GM18502 (cell line): Measurements from ENCODE around the gene ANXA10.
"Not testable (repeated sequence)": the region's sequence is repeated elsewhere in the genome, so short reads cannot be mapped to it uniquely, and the experiment has no call there.

Experiments used
- ATAC-seq: cut with Tn5 transposase; IDR thresholded peaks from one replicate; pipeline ENCODE4 v1.9.1; 2021; ENCODE audit warnings: mild to moderate bottlenecking; ENCODE audit not compliant: unreplicated experiment, poor library complexity

The ANXA10 gene

DNA sequence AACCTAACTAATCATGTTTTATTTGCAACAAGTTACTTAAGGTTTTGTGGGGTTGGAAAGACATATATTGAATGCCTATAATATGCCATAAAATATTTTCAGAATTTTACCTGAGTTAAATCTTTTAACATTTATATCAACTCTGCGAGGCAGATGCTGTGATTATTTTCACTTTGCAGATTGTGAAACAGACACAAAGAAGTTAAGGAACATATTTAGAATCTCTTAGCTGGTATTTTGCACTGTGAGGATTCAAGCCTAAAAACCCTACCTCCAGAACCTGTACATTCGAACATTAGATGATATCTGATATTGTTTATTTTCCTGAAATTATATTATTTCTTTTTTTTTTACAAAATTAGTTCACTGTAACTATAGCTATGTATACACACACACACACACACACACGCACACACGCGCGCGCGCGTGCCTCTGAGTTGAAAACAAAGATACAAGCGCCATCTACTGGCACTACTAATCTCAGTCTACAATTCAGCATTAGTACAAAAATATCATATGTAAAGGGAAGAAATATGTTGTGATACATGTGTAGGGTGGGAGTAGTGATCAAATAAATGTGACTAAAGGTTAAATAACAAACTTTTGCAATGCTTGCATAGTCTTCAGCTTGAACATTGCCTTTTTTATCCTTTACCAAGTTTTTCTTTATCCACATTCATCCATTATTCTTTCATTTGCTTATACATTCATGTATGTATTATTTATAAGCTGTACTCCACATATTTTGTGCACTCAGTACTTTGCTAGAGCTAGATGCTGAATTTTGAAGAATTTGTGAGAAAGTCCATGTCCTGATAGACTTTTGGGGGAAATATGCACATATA, 61.5 kb downstream of the ANXA10 start:
- ATAC-seq = peak; percentile 93

DNA sequence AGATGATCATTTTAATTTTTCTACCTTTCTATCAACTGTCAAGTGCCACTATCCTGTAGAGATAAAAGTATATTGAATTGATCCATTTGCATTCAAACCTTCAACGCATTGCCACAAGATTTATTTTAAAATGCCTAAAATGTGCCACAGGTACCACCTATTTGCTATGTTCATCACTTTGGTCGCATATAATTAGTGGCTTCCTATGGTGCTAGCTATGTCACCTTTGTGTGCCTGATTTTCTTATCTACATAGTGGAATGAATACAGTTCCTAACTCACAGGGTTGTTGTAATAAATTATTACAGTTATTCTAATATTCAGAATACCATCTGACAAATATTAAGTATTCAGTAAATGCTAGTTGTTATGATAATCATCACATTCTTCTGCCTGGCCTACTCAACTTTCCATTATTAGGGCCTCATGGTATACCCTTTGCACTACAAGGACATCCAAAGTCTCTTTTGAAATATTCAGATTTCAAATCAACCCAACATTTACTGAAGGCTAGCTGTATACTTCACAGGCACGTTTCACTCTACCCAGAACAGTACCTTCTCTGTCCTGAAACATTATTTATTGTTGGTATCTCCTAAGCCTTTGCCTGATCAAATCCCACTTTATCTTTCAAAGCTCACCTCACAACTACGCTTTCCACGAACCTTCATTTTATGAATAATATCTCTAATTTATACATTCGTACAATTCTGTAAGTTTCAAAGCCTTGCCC, 62.4 kb downstream of the ANXA10 start:
- ATAC-seq = no peak

DNA sequence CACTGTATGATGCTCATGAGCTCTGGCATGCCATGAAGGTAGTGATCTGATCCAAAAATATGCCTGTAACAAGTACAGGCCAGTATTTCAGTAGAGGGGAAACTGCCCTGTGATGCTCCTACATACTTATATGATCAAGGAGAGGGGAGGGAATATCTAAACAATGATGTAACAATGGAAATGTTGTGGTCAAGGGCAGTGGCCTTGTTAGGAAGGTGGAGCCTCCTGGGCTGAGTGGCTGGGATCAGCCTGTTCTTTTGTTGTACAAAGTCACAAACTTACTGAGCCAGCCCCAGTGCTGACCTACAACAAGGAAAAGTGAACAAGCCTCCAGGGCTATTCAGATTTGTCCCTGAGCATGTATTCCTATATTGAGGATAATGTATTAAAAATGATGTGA, 70.3 kb downstream of the ANXA10 start:
- no peak for ATAC-seq

GRCh38 chr4:168163106-168163505, 70.8 kb downstream of the ANXA10 start:
- no peak for ATAC-seq

- no peak for ATAC-seq
These were observed 71.7 kb downstream of the ANXA10 start for GRCh38 chr4:168164045-168164444.

- no peak for ATAC-seq
These were observed 72.7 kb downstream of the ANXA10 start for GRCh38 chr4:168164915-168165548.

DNA sequence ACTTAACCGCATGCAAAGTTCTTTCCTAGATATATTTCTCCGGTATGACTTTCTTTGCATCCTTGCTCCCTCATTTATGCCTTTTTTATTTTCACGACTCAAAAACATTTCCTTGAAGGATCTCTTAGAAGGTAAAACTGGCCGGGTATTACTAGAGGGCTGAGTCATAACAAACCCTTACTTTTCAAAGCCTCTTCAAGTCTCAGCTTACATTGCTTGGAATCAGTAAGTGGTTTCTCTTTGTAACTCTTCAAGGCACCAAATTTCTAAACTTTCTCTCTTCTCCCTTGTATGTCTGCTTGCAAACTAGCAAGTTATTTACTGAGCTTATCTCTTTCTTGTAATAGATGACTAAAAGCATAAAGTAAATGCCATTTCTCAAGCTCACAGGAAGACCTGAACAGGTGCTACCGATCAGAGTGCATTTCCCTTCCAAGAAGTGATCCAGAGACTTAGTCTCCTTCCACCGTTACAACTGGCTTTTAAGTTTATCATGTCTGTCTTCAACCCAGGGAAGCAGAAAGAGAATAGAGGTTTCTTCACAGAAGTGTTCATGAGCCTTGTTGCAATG, 75.5 kb downstream of the ANXA10 start:
- ATAC-seq = no peak

GRCh38 chr4:168174308-168174707, 82.0 kb downstream of the ANXA10 start:
- no peak for ATAC-seq

DNA sequence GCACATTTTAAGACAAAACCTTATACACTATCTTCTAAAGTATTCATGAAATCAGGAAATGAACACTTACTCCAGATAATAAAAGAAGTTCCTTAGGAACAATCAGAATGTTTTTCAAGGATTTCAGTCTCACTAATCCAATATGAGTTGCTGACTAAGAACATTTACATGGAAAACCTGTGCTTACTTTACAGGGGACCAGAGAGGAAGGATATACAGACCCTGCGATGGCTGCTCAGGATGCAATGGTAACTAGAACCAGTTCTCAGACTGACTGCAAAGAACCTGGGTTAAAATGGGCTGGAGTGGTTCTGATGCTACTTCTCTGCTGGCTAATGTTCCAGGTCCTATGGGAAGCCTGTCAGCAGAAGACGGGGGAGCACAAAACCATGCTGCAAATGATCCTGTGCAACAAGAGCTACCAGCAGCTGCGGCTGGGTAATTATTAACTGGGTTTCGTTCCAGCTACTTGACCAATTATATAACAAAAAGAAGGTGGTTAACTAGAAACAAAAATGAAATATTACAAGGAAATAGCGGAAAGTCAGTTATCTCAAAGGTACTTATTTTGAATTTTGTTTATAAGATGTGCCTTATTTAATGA, 85.3 kb downstream of the ANXA10 start:
- no peak for ATAC-seq

DNA sequence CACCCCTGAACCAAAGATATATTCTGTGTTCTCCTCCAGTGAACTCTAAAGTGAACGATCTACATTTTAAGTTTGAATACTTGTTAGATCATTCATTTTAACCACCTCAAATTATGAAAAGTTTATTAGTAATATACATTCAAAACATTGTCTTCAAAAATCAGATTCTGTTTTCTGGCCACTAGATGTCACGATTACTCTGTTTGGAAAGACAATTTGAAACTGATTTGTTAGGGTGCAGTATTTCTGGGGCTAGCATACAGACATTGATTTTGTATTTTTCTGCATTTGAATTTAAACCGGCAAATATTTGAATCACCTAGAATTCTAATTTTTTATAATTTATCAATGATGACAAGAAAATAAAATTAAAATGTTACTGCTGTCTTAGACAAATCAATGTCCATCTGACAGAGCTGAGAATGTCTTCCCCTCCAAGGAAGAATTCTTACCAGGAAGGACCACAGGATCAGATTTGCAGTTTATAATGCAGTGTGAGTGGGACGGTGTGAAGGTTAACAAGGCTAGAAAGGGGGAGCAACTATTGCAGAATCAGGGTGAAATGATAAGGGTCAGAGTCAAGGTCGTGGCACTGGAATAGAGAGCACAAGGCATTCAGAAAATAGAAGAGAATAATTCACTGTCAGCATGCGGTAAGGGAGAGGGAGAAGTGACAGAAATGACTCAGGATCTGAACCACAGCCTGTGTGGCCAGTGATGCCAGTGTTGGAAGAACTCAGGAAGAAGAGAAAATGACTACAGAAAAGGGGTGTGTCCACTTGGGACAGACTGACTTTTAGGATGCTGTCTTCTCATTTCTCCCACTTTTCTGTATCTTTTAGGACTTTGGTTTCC, 91.6 kb downstream of the ANXA10 start:
- ATAC-seq = no peak

GRCh38 chr4:168188754-168189153, 96.4 kb downstream of the ANXA10 start:
- ATAC-seq = peak; percentile 72

- ATAC-seq = no peak
These were observed 105.6 kb downstream of the ANXA10 start for GRCh38 chr4:168197926-168198325.

GRCh38 chr4:168199260-168199957, 107.1 kb downstream of the ANXA10 start:
- ATAC-seq = no peak

- no peak for ATAC-seq
These were observed 108.3 kb downstream of the ANXA10 start for GRCh38 chr4:168200685-168201084.

GRCh38 chr4:168203233-168203911, 111.0 kb downstream of the ANXA10 start:
- ATAC-seq = no peak

GRCh38 chr4:168208957-168209614, 116.7 kb downstream of the ANXA10 start:
- no peak for ATAC-seq

- no peak for ATAC-seq
These were observed 120.3 kb downstream of the ANXA10 start for GRCh38 chr4:168212656-168213055.

- not testable (repeated sequence) for ATAC-seq
These were observed 121.2 kb downstream of the ANXA10 start for GRCh38 chr4:168213511-168213910.
